ENCODE results near the gene RNF167. TPM values are rescaled to one million over a fixed set of nuclear protein-coding genes. Genes with fewer than 3 reads are reported as not detected.

RNF167 gene
- total RNA-seq, 1 experiment from 2014 or later, result 105 TPM

DNA sequence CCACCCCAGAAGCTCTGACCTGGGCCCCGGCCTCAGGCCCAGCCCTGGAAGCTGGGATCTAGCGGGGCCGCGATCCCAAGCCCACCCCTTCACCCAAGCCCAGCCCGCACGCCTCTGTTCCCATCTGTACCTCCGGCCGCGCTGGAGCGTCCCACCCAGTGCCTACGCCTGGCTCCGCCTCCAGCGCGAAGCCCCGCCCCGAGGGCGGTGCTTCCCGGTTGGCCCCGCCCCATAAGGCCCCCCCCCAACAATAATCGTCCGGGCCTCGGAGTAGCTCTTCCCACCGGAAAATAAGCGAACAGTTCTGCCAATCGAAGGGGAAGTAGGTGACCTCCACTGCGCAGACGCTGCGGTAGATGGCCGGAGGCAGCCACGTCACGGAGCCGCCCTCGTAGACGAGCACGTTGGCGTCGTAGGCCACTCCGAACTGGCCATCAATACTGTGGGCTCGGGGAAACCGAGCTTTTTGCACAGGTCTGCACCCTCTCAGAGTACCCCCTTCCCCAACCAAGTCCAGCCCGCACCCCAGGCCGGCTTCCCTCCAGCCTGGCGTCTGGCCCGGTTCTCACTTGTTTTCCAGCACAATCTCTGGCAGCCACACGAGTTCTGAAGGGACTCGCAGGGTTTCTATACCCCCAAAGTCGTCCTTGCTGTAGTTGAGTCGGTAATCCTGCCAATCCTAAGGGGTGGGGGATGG, 38.3 kb upstream of the RNF167 start:
- no peak overlapping the region for H3K4me3 ChIP-seq (replicated peaks in 1 of 2; ENCODE audit: low read depth in 1 of 2, low read length in 2 of 2)
- H2AFZ ChIP-seq (ENCODE audit: low read depth, low read length, poor library complexity, severe bottlenecking), result no peak overlapping the region
- H3K9ac ChIP-seq (ENCODE audit: low read length), result no peak overlapping the region
- no peaks in the 10 kb centered on the region for H3K9me2 ChIP-seq (ENCODE audit: insufficient read depth)
- no peaks in the 10 kb centered on the region for H3K79me2 ChIP-seq (ENCODE audit: insufficient read depth, low read length)
- BruUV-seq (replicated peaks), result no TSS peak
- peaks cover 0 to 3% of the 10 kb centered on the region in 2 experiments; a peak in 1 of 4 replicates for H3K36me3 ChIP-seq (ENCODE audit: control insufficient read depth in 1 of 2, insufficient read depth in 2 of 2, low read length in 2 of 2)
- no peak overlapping the region for H3K27ac ChIP-seq (ENCODE audit: low read depth, low read length)
- H3K4me1 ChIP-seq (ENCODE audit: control insufficient read depth in 1 of 2, insufficient read depth in 2 of 2, low read length in 2 of 2), result peaks cover 10 to 14% of the 10 kb centered on the region in 2 experiments
- RAD21 ChIA-PET (ENCODE audit: low non-redundant PET in 1 of 2, low total read pairs in 2 of 2, uncharacterized antibody in 2 of 2, unreplicated experiment in 2 of 2), result no interaction called here
- POLR2A ChIA-PET, result no interaction called here
- intact Hi-C loops (cut with micrococcal nuclease), result no loop called here
- TF ChIP-seq, protein P1, sequence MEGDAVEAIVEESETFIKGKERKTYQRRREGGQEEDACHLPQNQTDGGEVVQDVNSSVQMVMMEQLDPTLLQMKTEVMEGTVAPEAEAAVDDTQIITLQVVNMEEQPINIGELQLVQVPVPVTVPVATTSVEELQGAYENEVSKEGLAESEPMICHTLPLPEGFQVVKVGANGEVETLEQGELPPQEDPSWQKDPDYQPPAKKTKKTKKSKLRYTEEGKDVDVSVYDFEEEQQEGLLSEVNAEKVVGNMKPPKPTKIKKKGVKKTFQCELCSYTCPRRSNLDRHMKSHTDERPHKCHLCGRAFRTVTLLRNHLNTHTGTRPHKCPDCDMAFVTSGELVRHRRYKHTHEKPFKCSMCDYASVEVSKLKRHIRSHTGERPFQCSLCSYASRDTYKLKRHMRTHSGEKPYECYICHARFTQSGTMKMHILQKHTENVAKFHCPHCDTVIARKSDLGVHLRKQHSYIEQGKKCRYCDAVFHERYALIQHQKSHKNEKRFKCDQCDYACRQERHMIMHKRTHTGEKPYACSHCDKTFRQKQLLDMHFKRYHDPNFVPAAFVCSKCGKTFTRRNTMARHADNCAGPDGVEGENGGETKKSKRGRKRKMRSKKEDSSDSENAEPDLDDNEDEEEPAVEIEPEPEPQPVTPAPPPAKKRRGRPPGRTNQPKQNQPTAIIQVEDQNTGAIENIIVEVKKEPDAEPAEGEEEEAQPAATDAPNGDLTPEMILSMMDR (IDR thresholded peaks at IDR 0.05 in 2 of 3, conservative IDR thresholded peaks at IDR 0.05 in 1 of 3; ENCODE audit: borderline replicate concordance in 1 of 3, insufficient read depth in 1 of 3, low read depth in 2 of 3, low read length in 2 of 3), result no peak
- TF ChIP-seq CEBPB (IDR thresholded peaks at IDR 0.05; ENCODE audit: low read depth) (no peak), YY1 (IDR thresholded peaks at IDR 0.05; ENCODE audit: extremely low read depth, insufficient replicate concordance, low read depth, low read length) (no peak), POLR2AphosphoS5 (IDR thresholded peaks at IDR 0.05; ENCODE audit: low read depth, low read length) (no peak), ELF1 (IDR thresholded peaks at IDR 0.05; ENCODE audit: borderline replicate concordance, low read depth) (no peak), EZH2 (IDR thresholded peaks at IDR 0.05) (no peak), RAD21 (IDR thresholded peaks at IDR 0.05; ENCODE audit: low read depth) (no peak), SP1 (IDR thresholded peaks at IDR 0.05; ENCODE audit: low read depth) (no peak), SRF (IDR thresholded peaks at IDR 0.05; ENCODE audit: low read depth) (no peak), EZH2phosphoT487 (IDR thresholded peaks at IDR 0.05; ENCODE audit: borderline replicate concordance) (no peak), POLR2A (IDR thresholded peaks at IDR 0.05; ENCODE audit: borderline replicate concordance, extremely low read depth, insufficient read depth, insufficient read length) (no peak), ZFX (IDR thresholded peaks at IDR 0.05) (no peak), MAX (IDR thresholded peaks at IDR 0.05) (no peak)
- TF ChIP-seq, protein P2, sequence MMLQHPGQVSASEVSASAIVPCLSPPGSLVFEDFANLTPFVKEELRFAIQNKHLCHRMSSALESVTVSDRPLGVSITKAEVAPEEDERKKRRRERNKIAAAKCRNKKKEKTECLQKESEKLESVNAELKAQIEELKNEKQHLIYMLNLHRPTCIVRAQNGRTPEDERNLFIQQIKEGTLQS (IDR thresholded peaks at IDR 0.05), result no peak
- TF ChIP-seq, protein P3, sequence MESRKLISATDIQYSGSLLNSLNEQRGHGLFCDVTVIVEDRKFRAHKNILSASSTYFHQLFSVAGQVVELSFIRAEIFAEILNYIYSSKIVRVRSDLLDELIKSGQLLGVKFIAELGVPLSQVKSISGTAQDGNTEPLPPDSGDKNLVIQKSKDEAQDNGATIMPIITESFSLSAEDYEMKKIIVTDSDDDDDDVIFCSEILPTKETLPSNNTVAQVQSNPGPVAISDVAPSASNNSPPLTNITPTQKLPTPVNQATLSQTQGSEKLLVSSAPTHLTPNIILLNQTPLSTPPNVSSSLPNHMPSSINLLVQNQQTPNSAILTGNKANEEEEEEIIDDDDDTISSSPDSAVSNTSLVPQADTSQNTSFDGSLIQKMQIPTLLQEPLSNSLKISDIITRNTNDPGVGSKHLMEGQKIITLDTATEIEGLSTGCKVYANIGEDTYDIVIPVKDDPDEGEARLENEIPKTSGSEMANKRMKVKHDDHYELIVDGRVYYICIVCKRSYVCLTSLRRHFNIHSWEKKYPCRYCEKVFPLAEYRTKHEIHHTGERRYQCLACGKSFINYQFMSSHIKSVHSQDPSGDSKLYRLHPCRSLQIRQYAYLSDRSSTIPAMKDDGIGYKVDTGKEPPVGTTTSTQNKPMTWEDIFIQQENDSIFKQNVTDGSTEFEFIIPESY (IDR thresholded peaks at IDR 0.05; ENCODE audit: extremely low read depth, insufficient replicate concordance, low read length), result no peak
- ATAC-seq (no peak), DNase-seq (ENCODE audit: low read depth, low spot score) (no peak)
- no peaks in the 10 kb centered on the region for H4K20me1 ChIP-seq (ENCODE audit: insufficient read depth)
- H3K27me3 ChIP-seq (ENCODE audit: insufficient read depth, low read length), result no peaks in the 10 kb centered on the region
- H3K9me3 ChIP-seq (ENCODE audit: control insufficient read depth in 1 of 2, insufficient read depth in 1 of 2, low read depth in 1 of 2, low read length in 2 of 2), result no peaks in the 10 kb centered on the region
- no peak overlapping the region for H3K4me2 ChIP-seq (ENCODE audit: low read length)
- CTCF ChIA-PET, result interaction anchor here (1.5 kb wide), 1 partner anchor 275 kb away, joined by 3 read pairs; no protein-coding TSS in a partner anchor
